ENCODE data around the gene FKBP8.

Gene FKBP8

GRCh38 chr19:18501351-18501750 is 42.0 kb downstream of the FKBP8 start:
- DNase-seq, result no peak

- DNase-seq, result no peak
Measured at GRCh38 chr19:18500799-18501198, 42.6 kb downstream of the FKBP8 start.

- no peak for DNase-seq
Measured at GRCh38 chr19:18500376-18500775, 43.0 kb downstream of the FKBP8 start.

- DNase-seq, result no peak
Measured at GRCh38 chr19:18499055-18499775, 44.2 kb downstream of the FKBP8 start.

- DNase-seq, result no peak
Measured at GRCh38 chr19:18496980-18497256, 46.5 kb downstream of the FKBP8 start.

GRCh38 chr19:18496167-18496979 is 47.0 kb downstream of the FKBP8 start:
- peak; percentile 50 for DNase-seq

- no peak for DNase-seq
Measured at GRCh38 chr19:18495204-18495911, 48.0 kb downstream of the FKBP8 start.

GRCh38 chr19:18494267-18494607 is 49.1 kb downstream of the FKBP8 start:
- no peak for DNase-seq

GRCh38 chr19:18493440-18494266 is 49.7 kb downstream of the FKBP8 start:
- no peak for DNase-seq

- DNase-seq, result no peak
Measured at GRCh38 chr19:18491995-18492953, 51.1 kb downstream of the FKBP8 start.

GRCh38 chr19:18490728-18491127 is 52.6 kb downstream of the FKBP8 start:
- no peak for DNase-seq

- DNase-seq, result no peak
Measured at GRCh38 chr19:18489627-18490184, 53.7 kb downstream of the FKBP8 start.

GRCh38 chr19:18488838-18489626 is 54.3 kb downstream of the FKBP8 start:
- no peak for DNase-seq

GRCh38 chr19:18488403-18488723 is 55.0 kb downstream of the FKBP8 start:
- DNase-seq, result no peak

GRCh38 chr19:18487576-18488402 is 55.6 kb downstream of the FKBP8 start:
- DNase-seq, result no peak

GRCh38 chr19:18486746-18487145 is 56.6 kb downstream of the FKBP8 start:
- no peak for DNase-seq

- no peak for DNase-seq
Measured at GRCh38 chr19:18484992-18485391, 58.4 kb downstream of the FKBP8 start.

GRCh38 chr19:18483119-18483890 is 60.1 kb downstream of the FKBP8 start:
- DNase-seq, result no peak

Data from activated CD4-positive, CD25-positive, alpha-beta regulatory T cell treated with anti-CD3 and anti-CD28 coated beads, Interleukin-2, amount 50 U/mL, for 72 hours (primary cell).